SU-DHL-6 (cell line): ENCODE data around the gene MYO18A.

Source experiments
- EZH2phosphoT487 ChIP-seq: fragments of 200-600 bp; sonication (generic), shearing (Covaris generic); conservative IDR thresholded peaks from 2 replicates; pipeline ENCODE4 v1.6.1; 2018; ENCODE audit warnings: mild to moderate bottlenecking, antibody characterized with exemption, low read length, moderate library complexity, mixed read lengths
- TF ChIP-seq, protein P1 (sequence below): fragments of 200-600 bp; sonication (generic); IDR thresholded peaks from one replicate; pipeline ENCODE4 v1.5.1; 2017; ENCODE audit warnings: antibody characterized with exemption, mild to moderate bottlenecking, low read length, moderate library complexity; ENCODE audit not compliant: insufficient read depth, poor library complexity, severe bottlenecking

GRCh38 chr17:29079433-29079832, 100.8 kb downstream of the MYO18A start:
- TF ChIP-seq, protein P1, sequence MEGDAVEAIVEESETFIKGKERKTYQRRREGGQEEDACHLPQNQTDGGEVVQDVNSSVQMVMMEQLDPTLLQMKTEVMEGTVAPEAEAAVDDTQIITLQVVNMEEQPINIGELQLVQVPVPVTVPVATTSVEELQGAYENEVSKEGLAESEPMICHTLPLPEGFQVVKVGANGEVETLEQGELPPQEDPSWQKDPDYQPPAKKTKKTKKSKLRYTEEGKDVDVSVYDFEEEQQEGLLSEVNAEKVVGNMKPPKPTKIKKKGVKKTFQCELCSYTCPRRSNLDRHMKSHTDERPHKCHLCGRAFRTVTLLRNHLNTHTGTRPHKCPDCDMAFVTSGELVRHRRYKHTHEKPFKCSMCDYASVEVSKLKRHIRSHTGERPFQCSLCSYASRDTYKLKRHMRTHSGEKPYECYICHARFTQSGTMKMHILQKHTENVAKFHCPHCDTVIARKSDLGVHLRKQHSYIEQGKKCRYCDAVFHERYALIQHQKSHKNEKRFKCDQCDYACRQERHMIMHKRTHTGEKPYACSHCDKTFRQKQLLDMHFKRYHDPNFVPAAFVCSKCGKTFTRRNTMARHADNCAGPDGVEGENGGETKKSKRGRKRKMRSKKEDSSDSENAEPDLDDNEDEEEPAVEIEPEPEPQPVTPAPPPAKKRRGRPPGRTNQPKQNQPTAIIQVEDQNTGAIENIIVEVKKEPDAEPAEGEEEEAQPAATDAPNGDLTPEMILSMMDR: no peak
- TF ChIP-seq EZH2phosphoT487: no peak
